ENCODE measurements around the gene IGFLR1.

IGFLR1 gene

GRCh38 chr19:35742121-35742724, at the start of gene IGFLR1:
TSS of gene IGFLR1 (minus strand) at chr19:35742452. CDS start at chr19:35741180, 1,272 bp downstream.
- DNase-seq, result peak; percentile 80

- DNase-seq, result no peak
Measured at GRCh38 chr19:35791814-35792279, 49.6 kb upstream of the IGFLR1 start.

- no peak for DNase-seq
Measured at GRCh38 chr19:35790981-35791813, 48.9 kb upstream of the IGFLR1 start.

- DNase-seq, result no peak
Measured at GRCh38 chr19:35789978-35790944, 48.0 kb upstream of the IGFLR1 start.

- no peak for DNase-seq
Measured at GRCh38 chr19:35789195-35789977, 47.1 kb upstream of the IGFLR1 start.

GRCh38 chr19:35788205-35788960, 46.1 kb upstream of the IGFLR1 start:
- DNase-seq, result no peak

- DNase-seq, result no peak
Measured at GRCh38 chr19:35787227-35787799, 45.1 kb upstream of the IGFLR1 start.

GRCh38 chr19:35786299-35787160, 44.3 kb upstream of the IGFLR1 start:
- DNase-seq, result no peak

- DNase-seq, result no peak
Measured at GRCh38 chr19:35785339-35785627, 43.0 kb upstream of the IGFLR1 start.

GRCh38 chr19:35784503-35785338, 42.5 kb upstream of the IGFLR1 start:
- DNase-seq, result no peak

- DNase-seq, result no peak
Measured at GRCh38 chr19:35783469-35784434, 41.5 kb upstream of the IGFLR1 start.

- no peak for DNase-seq
Measured at GRCh38 chr19:35782589-35782988, 40.3 kb upstream of the IGFLR1 start.

GRCh38 chr19:35781650-35782049, 39.4 kb upstream of the IGFLR1 start:
- DNase-seq, result no peak

- no peak for DNase-seq
Measured at GRCh38 chr19:35780717-35781116, 38.5 kb upstream of the IGFLR1 start.

- no peak for DNase-seq
Measured at GRCh38 chr19:35780058-35780457, 37.8 kb upstream of the IGFLR1 start.

GRCh38 chr19:35779033-35779432, 36.8 kb upstream of the IGFLR1 start:
- DNase-seq, result no peak

- DNase-seq, result no peak
Measured at GRCh38 chr19:35777961-35778360, 35.7 kb upstream of the IGFLR1 start.
